Measurements from ENCODE around the gene ETFA. TPM values are rescaled to one million over a fixed set of nuclear protein-coding genes. Genes with fewer than 3 reads are reported as not detected.

Gene ETFA
- total and polyA plus RNA-seq, 9 of the 15 experiments (the other 6 are each of a cell fraction or from before 2014, with no cell fraction given), result 130 to 543 (median 232) TPM

DNA sequence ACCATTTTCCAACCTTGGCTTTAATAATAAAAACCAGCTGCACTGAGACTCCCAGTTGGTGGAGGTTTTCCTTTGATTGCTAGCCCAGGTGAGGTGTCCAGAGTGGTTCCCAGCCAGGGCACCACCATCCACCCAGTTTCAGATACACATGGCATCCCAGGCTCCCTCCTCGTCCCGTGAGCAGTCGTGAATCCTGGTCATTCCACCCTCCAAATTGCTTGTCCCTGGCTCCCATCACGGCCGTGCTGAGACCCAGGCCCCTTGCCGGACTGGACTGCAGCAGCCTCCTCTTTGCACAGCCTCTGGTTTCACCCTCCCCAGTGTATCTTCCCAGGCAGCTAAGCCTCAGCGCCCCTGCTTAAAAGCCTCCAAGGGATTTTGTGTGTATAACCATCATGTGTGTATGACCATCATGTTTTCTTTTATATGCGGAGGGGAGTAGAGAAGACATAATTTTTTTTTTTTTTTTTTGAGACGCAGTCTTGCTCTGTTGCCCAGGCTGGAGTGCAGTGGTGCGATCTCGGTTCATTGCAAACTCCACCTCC is 106.3 kb downstream of the ETFA start:
- ChIA-PET POLR2A (no interaction called here), CTCF (ENCODE audit: low intra/inter-chr PET ratio) (no interaction called here)
- no peaks in the 10 kb centered on the region; the same call in 1 of the 2 replicates for H4K20me1 ChIP-seq (replicated peaks; ENCODE audit: control insufficient read depth, insufficient read depth, low read length)
- H3K9me3 ChIP-seq (replicated peaks; ENCODE audit: control insufficient read depth, insufficient read depth, low read depth, low read length), result no peaks in the 10 kb centered on the region
- peaks cover 0 to 4% of the 10 kb centered on the region in 2 experiments; a peak in 1 of 5 replicates for H3K4me1 ChIP-seq (replicated peaks in 1 of 2; ENCODE audit: control insufficient read depth in 2 of 2, insufficient read depth in 2 of 2, low read length in 2 of 2)
- ATAC-seq, result no peak
- FAIRE-seq, result no peak
- no peak overlapping the region for H3K4me2 ChIP-seq (ENCODE audit: insufficient read depth, low read length)
- H3K36me3 ChIP-seq (ENCODE audit: control insufficient read depth, insufficient read depth, low read length), result peaks cover 26% of the 10 kb centered on the region; the same call in 2 of the 3 replicates
- H3K4me3 ChIP-seq, result no peak overlapping the region
- no peaks in the 10 kb centered on the region for H3K27me3 ChIP-seq (ENCODE audit: control insufficient read depth in 2 of 2, insufficient read depth in 2 of 2, low read length in 2 of 2)
- no peak overlapping the region for H3K9ac ChIP-seq (ENCODE audit: insufficient read depth in 1 of 2, low read depth in 2 of 2, low read length in 2 of 2)
- H3K27ac ChIP-seq (ENCODE audit: extremely low read depth, low read depth, low read length), result no peak overlapping the region
- BruUV-seq (replicated peaks), result no TSS peak
- no peaks in the 10 kb centered on the region for H3K79me2 ChIP-seq (ENCODE audit: control insufficient read depth, insufficient read depth, low read length)
- intact Hi-C loops (cut with micrococcal nuclease), result no loop called here
- H3K9me1 ChIP-seq (ENCODE audit: control insufficient read depth, insufficient read depth, low read length), result peaks cover 4% of the 10 kb centered on the region
- no peak for DNase-seq (ENCODE audit: extremely low read depth in 1 of 4, low spot score in 3 of 4)
- no peak overlapping the region for H2AFZ ChIP-seq (ENCODE audit: low read depth, low read length)
- in situ Hi-C loops (cut with MboI), result no loop called here
- WGBS (ENCODE audit: insufficient coverage, low coverage, missing lambda C conversion rate), result 88% methylated on average over 8 of the region's 11 CpGs
- TF ChIP-seq ZBTB33 (CRISPR knock-in tag; IDR thresholded peaks at IDR 0.05), result no peak
- no peak for TF ChIP-seq SIN3B (IDR thresholded peaks at IDR 0.05; ENCODE audit: low read depth)
- TF ChIP-seq, protein P1, sequence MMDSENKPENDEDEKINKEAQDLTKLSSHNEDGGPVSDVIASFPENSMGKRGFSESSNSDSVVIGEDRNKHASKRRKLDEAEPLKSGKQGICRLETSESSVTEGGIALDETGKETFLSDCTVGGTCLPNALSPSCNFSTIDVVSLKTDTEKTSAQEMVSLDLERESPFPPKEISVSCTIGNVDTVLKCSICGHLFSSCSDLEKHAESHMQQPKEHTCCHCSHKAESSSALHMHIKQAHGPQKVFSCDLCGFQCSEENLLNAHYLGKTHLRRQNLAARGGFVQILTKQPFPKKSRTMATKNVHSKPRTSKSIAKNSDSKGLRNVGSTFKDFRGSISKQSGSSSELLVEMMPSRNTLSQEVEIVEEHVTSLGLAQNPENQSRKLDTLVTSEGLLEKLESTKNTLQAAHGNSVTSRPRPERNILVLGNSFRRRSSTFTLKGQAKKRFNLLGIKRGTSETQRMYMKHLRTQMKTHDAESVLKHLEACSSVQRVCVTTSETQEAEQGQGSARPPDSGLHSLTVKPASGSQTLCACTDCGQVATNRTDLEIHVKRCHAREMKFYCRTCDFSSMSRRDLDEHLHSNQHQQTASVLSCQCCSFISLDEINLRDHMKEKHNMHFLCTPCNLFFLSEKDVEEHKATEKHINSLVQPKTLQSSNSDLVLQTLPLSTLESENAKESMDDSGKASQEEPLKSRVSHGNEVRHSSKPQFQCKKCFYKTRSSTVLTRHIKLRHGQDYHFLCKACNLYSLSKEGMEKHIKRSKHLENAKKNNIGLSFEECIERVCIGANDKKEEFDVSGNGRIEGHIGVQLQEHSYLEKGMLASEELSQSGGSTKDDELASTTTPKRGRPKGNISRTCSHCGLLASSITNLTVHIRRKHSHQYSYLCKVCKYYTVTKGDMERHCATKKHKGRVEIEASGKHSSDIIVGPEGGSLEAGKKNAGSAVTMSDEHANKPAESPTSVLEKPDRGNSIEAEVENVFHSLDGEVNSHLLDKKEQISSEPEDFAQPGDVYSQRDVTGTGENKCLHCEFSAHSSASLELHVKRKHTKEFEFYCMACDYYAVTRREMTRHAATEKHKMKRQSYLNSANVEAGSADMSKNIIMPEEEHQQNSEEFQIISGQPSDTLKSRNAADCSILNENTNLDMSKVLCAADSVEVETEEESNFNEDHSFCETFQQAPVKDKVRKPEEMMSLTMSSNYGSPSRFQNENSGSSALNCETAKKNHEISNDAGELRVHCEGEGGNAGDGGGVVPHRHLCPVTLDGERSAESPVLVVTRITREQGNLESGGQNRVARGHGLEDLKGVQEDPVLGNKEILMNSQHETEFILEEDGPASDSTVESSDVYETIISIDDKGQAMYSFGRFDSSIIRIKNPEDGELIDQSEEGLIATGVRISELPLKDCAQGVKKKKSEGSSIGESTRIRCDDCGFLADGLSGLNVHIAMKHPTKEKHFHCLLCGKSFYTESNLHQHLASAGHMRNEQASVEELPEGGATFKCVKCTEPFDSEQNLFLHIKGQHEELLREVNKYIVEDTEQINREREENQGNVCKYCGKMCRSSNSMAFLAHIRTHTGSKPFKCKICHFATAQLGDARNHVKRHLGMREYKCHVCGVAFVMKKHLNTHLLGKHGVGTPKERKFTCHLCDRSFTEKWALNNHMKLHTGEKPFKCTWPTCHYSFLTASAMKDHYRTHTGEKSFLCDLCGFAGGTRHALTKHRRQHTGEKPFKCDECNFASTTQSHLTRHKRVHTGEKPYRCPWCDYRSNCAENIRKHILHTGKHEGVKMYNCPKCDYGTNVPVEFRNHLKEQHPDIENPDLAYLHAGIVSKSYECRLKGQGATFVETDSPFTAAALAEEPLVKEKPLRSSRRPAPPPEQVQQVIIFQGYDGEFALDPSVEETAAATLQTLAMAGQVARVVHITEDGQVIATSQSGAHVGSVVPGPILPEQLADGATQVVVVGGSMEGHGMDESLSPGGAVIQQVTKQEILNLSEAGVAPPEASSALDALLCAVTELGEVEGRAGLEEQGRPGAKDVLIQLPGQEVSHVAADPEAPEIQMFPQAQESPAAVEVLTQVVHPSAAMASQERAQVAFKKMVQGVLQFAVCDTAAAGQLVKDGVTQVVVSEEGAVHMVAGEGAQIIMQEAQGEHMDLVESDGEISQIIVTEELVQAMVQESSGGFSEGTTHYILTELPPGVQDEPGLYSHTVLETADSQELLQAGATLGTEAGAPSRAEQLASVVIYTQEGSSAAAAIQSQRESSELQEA (IDR thresholded peaks at IDR 0.05; ENCODE audit: low read depth), result no peak
- TF ChIP-seq ZHX1 (conservative IDR thresholded peaks at IDR 0.05; ENCODE audit: low read length), result no peak
- TF ChIP-seq ZNF780A (CRISPR knock-in tag; IDR thresholded peaks at IDR 0.05), result no peak
- TF ChIP-seq ATF6 (CRISPR knock-in tag; IDR thresholded peaks at IDR 0.05), result no peak
